Erythroblast (primary cell): ENCODE measurements around the gene MCF2L.

Source experiments
- GATA1 ChIP-seq: IDR thresholded peaks from 2 replicates; pipeline ENCODE4 v1.6.1; 2011; ENCODE audit warnings: low read depth, mild to moderate bottlenecking, control low read depth, low read length, moderate library complexity
- POLR2A ChIP-seq: IDR thresholded peaks from 2 replicates; pipeline ENCODE4 v1.6.1; 2011; ENCODE audit warnings: mild to moderate bottlenecking, low read length

- TF ChIP-seq POLR2A (no peak), GATA1 (no peak)
These were observed 17.5 kb downstream of the MCF2L start for GRCh38 chr13:112986470-112986869.
